GM12874 (cell line): ENCODE results near the gene SPRY4.

Experiments used
- TF ChIP-seq, protein P1 (sequence below): IDR thresholded peaks from 2 replicates; pipeline ENCODE4 v1.5.1; 2011; ENCODE audit warnings: low read depth, mild to moderate bottlenecking, control low read depth, low read length, moderate library complexity; ENCODE audit not compliant: insufficient read depth

Gene SPRY4

DNA sequence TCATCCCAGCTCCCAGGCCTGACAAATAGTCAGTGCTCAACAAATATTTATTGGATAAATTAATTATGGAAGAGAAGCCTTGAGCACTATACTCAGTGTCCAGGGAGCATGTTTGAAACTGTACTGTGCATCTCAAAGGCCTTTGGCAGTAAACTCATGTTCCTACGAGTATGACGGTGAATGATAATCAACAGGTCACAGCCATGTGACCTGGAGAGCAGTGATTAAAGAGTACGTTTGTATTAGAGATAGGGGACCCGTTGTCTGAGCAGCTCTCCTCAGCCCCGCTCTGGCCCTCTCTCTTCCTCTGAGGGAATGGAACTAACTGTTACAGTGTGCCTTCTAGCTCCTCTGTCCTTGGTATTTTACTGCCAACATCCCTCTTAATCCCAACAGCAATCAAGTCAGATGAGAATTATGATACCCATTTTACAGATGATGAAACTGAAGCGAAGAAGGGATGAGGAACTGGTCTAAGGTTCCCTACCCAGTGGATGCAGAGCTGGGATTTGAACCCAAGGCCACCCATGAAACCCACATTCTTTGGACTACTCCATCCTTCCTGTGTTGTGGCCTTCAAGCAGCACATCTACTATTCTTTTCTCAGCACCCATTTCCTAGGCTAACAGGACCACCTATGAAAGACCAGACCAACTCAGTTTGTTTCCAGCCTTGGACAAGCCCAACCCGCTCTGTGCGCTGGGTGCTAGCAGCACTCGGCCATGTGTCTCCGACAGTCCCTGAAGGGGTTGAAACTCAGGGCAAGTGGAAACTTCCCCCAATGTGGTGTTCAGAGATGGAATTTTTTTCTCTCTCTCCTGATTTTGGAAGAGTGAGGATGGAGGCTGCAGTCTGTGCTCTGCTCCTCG is 34.9 kb downstream of the SPRY4 start:
- TF ChIP-seq, protein P1, sequence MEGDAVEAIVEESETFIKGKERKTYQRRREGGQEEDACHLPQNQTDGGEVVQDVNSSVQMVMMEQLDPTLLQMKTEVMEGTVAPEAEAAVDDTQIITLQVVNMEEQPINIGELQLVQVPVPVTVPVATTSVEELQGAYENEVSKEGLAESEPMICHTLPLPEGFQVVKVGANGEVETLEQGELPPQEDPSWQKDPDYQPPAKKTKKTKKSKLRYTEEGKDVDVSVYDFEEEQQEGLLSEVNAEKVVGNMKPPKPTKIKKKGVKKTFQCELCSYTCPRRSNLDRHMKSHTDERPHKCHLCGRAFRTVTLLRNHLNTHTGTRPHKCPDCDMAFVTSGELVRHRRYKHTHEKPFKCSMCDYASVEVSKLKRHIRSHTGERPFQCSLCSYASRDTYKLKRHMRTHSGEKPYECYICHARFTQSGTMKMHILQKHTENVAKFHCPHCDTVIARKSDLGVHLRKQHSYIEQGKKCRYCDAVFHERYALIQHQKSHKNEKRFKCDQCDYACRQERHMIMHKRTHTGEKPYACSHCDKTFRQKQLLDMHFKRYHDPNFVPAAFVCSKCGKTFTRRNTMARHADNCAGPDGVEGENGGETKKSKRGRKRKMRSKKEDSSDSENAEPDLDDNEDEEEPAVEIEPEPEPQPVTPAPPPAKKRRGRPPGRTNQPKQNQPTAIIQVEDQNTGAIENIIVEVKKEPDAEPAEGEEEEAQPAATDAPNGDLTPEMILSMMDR, result no peak

- TF ChIP-seq, protein P1, result no peak
Observed at GRCh38 chr5:142287973-142288313, 36.9 kb downstream of the SPRY4 start.

DNA sequence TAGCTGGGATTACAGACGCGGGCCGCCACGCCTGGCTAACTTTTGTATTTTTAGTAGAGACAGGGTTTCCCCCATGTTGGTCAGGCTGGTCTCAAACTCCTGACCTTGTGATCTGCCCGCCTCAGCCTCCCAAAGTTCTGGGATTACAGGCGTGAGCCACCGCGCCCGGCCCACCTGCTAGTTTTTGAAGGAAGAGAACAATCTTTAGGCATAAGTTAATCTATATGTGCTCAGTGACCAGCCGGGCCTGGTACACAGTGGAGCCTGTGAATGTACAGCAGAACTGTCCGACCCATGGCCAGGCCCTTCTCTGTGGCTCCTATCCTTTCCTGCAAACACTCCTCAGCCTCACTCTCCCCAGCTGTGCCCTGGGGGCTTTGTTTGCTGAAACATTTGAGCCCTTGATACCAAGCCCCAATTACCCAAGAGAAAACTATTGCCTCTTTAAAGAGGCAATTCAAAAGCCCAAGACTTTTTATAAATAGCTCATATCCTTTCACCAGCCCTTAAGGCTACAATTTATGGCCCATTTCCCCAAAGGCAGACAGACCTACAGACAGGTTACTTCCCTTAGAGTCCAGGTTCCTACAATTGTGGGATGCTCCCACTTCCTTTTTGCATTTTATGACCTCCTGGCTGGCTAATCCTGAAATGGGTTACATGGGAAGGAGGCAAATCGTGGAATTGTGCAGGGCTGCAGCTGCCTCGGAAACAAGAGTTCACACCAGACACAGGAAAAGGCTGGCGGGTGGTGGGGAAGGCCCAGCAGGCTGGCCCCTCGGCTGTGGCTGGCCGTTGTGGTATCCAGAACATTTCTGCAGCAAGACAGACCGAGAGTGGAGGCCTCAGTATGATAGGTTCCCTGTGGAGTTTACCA is 37.5 kb downstream of the SPRY4 start:
- TF ChIP-seq, protein P1, result no peak

DNA sequence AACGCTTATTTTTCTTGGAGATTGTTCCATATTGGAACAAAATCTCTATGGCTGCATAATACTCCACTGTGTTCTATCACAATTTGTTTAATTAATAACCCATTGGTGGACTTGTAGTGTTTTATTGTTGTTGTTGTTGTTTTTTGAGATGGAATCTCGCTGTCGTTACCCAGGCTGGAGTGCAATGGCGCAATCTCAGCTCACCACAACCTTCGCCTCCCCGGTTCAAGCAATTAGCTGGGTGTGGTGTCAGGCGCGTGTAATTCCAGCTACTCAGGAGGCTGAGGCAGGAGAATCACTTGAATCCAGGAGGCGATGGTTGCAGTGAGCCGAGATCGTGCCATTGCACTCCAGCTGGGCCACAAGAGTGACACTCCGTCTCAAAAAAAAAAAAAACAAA is 38.7 kb downstream of the SPRY4 start:
- TF ChIP-seq, protein P1, result no peak

DNA sequence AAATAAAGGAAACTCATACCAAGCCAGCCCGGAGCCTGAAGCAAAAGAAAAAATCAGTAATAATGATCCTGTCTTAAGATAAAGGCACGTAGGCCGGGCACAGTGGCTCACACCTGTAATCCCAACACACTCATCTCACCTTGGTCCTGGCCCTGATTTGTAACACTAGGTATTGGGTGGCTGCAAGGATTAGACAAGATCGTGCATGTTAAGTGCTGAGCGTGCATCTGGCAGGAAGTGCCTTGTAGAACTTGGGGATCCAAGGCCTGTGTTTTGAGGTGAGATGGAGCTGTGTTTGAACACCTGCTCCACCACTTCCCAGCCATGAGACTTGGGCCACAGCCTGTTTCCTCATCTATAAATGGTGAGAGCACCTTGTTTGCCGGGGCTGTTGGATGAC is 41.5 kb downstream of the SPRY4 start:
- TF ChIP-seq, protein P1, result no peak

DNA sequence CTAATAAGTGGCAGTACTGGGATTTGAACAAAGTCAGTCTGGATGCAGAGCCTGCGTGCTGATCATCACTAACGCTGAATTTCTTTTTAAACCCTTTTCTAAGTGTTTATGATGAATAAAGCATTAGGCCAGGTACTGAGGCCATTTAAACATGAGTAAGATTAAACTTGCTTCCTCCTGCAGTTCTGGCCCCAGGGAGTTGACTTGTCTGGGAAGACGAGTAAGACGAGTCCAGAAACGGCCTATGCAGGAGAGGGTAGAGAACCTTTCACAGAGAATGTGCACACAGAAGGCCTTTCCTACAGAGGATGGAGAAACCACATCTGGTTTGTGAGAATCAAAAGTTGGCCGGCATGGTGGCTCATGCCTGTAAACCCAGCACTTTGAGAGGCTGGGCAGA is 42.9 kb downstream of the SPRY4 start:
- TF ChIP-seq, protein P1, result no peak

DNA sequence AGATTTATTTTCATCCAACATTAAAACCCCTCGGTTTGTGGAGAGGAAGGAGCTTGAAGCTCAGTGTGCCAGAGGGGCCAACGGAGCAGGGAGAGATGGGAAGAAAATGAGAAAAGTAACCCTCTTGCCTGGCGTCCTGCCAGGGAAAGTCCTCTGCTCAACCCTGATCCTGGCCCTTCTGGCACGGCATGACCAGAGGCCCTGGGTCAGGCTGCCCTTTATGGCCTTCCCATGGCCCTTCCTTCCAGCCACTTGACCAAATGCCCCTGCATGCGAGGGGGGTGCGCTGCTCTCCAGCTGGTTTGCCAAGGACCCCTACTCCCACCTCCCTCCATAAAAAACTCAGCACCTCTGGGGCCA is 43.8 kb downstream of the SPRY4 start:
- TF ChIP-seq, protein P1, result no peak
